ENCODE results near the gene KMT2E.
"Not testable (repeated sequence)": the region's sequence is repeated elsewhere in the genome, so short reads cannot be mapped to it uniquely, and the experiment has no call there.

KMT2E gene

DNA sequence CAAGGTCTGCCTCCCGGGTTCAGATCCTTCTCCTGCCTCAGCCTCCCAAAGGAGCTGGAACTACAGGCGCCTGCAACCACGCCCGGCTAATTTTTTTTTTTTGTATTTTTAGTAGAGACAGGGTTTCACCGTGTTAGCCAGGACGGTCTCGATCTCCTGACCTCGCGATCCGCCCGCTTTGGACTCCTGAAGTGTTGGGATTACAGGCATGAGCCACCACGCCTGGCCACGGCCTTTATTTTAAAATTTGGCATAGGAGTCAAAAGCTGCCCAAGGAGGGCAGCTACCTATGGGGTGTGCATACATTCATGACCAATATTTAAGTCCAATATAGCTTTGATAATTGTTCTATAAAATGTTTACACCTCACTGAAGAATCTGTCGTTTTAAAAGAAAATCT, 26.6 kb upstream of the KMT2E start:
- in situ Hi-C loops (cut with MboI; ENCODE audit: low sequenced_read_pairs): not testable (repeated sequence)
- peaks cover 38% of the 10 kb centered on the region for H3K4me1 ChIP-seq

DNA sequence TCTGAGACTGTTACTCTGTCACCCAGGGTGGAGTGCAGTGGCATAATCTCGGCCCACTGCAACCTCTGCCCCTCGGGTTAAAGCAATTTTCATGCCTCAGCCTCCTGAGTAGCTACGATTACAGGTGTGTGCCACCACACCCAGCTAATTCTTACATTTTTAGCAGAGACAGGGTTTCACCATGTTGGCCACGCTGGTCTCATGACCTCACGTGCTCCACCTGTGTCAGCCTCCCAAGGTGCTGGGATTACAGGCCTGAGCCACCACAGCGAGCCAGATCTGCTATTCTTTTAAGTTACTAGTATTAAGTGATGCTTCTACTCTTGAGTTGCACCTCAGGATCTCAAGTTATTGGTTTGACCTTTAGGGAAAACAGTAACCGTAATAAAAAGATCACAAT, 23.0 kb upstream of the KMT2E start:
- no peaks in the 10 kb centered on the region for H3K9me3 ChIP-seq
- in situ Hi-C loops (cut with MboI; ENCODE audit: low sequenced_read_pairs): no loop called here
- H3K27me3 ChIP-seq (ENCODE audit: low read depth): no peaks in the 10 kb centered on the region
- peaks cover 11% of the 10 kb centered on the region for H3K36me3 ChIP-seq (replicated peaks)
- H3K4me3 ChIP-seq: no peak overlapping the region
- no peak for DNase-seq (ENCODE audit: low spot score in 2 of 2)
- peaks cover 17% of the 10 kb centered on the region for H3K4me1 ChIP-seq

More for the DNA sequence above, 26.6 kb upstream of the KMT2E start:
- not testable (repeated sequence) for H3K36me3 ChIP-seq (replicated peaks); H3K27me3 ChIP-seq (ENCODE audit: low read depth); DNase-seq (ENCODE audit: low spot score in 2 of 2); H3K9me3 ChIP-seq; H3K4me3 ChIP-seq

DNA sequence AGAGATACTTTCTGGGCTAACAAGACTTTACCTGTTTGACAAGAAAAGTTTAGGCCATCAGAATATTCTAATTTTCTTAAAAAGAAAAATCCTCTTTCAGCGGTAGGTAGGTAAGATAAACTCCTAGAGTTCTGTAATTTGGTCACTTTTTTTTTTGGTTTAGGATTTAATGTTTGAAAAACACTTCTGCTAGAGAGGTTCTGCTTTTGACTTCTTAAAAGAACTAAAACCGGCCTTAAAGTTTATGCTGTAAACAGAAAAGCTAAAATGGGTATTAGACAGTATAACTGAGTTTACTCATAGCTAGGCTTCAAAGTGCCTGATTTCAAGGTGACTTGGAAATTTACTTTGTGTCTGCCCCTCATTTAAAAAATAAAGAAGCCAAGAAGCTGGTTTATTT, 21.7 kb upstream of the KMT2E start:
- no peak overlapping the region for H3K4me3 ChIP-seq
- H3K9me3 ChIP-seq: no peaks in the 10 kb centered on the region
- H3K4me1 ChIP-seq: peaks cover 5% of the 10 kb centered on the region; the same call in 1 of the 2 replicates
- peaks cover 11% of the 10 kb centered on the region for H3K36me3 ChIP-seq (replicated peaks)
- H3K27me3 ChIP-seq (ENCODE audit: low read depth): no peaks in the 10 kb centered on the region
- DNase-seq (ENCODE audit: low spot score in 2 of 2): no peak
- in situ Hi-C loops (cut with MboI; ENCODE audit: low sequenced_read_pairs): no loop called here

DNA sequence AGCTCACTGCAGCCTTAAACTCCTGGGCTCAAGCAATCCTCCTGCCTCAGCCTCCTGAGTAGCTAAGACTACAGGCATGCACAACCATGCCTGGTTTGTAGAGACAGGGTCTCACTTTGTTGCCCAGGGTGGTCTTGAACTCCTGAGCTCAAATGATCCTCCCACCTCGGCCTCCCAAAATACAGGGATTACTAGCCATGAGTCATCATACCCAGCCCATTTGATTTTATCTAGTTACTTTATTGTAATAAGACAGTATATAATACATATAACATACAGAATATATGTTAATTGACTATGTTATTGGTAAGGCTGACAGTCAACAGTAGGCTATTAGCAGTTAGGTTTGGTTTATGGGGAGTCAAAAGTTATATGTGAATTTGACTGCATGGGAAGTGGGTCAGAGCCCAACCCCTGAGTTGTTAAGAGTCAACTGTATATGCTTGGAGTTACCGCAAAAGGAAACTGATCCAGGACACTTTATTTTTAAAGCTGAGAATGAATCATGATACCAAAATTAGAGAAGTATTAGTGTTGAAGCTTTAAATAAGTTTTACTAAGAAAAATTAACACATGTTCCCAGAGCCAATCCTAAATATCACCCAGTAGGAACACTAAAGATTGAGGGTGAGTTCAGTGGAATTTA, 20.7 kb upstream of the KMT2E start:
- in situ Hi-C loops (cut with MboI; ENCODE audit: low sequenced_read_pairs): no loop called here
- no peaks in the 10 kb centered on the region for H3K27me3 ChIP-seq (ENCODE audit: low read depth)
- no peaks in the 10 kb centered on the region for H3K4me1 ChIP-seq
- H3K9me3 ChIP-seq: no peaks in the 10 kb centered on the region
- H3K4me3 ChIP-seq: no peak overlapping the region
- no peak for DNase-seq (ENCODE audit: low spot score in 2 of 2)
- H3K36me3 ChIP-seq (replicated peaks): peaks cover 12% of the 10 kb centered on the region

DNA sequence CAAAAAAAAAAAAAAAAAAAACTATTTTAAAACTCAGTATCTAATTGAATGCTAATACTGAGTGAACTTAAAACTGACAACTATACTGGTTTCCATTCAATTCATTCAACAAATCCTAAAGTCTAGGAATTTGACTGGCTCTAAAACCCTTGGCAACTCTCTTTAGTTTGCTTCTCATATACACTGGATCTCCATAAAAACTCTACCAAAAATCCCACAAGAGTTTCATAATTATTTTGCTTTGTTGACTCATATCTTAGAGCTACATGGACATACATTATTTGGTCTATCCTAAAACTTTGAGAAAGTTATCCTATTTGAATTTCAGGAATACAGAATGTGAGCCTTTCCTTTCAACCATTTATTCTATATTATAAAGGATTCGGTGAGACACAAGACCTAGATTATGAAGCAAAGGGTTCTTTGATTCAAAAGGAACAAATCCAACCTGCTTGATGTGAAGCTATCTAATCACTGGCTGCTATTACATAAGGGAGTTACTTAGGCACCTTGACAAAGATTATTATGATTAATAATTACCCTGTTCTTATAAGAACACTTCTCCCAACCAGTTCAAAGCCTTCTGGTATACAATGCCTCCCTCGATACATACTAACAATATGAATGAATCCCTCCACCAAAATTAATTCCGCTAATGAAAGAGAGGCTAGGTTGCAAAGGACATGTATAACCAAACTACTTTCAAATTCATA, 15.8 kb upstream of the KMT2E start:
- H3K9me3 ChIP-seq: no peaks in the 10 kb centered on the region
- H3K4me3 ChIP-seq: no peak overlapping the region
- DNase-seq (ENCODE audit: low spot score in 2 of 2): no peak
- in situ Hi-C loops (cut with MboI; ENCODE audit: low sequenced_read_pairs): no loop called here
- H3K27me3 ChIP-seq (ENCODE audit: low read depth): no peaks in the 10 kb centered on the region
- H3K4me1 ChIP-seq: no peaks in the 10 kb centered on the region; the same call in 1 of the 2 replicates
- peaks cover 15% of the 10 kb centered on the region; the same call in 1 of the 2 replicates for H3K36me3 ChIP-seq (replicated peaks)

DNA sequence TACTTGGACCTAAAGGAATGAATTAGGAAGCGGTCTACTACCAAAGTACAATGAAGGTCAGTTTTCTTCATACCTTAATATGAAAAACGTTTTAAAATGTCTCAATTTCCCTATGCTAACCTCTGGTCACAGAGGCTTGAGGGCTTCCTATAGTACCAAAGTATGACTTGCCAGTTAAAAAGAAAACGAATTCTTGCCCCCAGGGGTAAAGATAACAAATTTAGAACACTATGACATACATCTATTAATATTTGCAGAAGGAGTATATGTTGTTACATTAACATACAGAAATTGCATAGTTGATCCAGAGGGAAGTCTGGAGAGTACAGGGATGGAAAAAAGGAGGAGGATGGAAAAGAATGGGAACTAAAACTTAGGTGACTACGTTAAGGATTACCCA, 13.8 kb upstream of the KMT2E start:
- H3K9me3 ChIP-seq: no peaks in the 10 kb centered on the region
- H3K36me3 ChIP-seq (replicated peaks): peaks cover 11% of the 10 kb centered on the region; the same call in 1 of the 2 replicates
- H3K27me3 ChIP-seq (ENCODE audit: low read depth): no peaks in the 10 kb centered on the region
- no peak overlapping the region for H3K4me3 ChIP-seq
- in situ Hi-C loops (cut with MboI; ENCODE audit: low sequenced_read_pairs): no loop called here
- DNase-seq (ENCODE audit: low spot score in 2 of 2): no peak
- H3K4me1 ChIP-seq: no peaks in the 10 kb centered on the region; the same call in 1 of the 2 replicates

DNA sequence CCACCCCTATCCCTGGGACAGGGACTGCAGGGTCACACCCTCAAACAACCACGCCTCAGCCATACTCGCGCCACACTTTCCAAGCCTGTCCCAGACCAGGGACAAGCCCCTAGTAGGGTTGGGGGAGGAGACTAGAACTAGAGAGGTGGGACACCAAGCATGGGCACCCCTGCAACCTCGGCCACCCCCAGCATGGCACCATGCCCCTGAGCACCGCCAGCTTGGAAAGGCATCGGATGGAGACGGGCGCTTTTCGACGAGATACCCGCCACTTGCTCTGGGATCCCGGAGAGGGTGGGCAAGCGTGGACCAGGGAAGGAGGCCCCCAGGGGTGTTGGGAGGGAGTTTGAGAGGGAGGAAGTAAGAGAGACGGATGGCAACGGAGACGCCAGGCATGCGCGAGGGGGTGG, 13.1 kb upstream of the KMT2E start:
- peaks cover 13% of the 10 kb centered on the region; the same call in 1 of the 2 replicates for H3K36me3 ChIP-seq (replicated peaks)
- no peaks in the 10 kb centered on the region for H3K27me3 ChIP-seq (ENCODE audit: low read depth)
- no peak overlapping the region for H3K4me3 ChIP-seq
- H3K4me1 ChIP-seq: no peaks in the 10 kb centered on the region; the same call in 1 of the 2 replicates
- in situ Hi-C loops (cut with MboI; ENCODE audit: low sequenced_read_pairs): no loop called here
- H3K9me3 ChIP-seq: no peaks in the 10 kb centered on the region
- DNase-seq (ENCODE audit: low spot score in 2 of 2): no peak

DNA sequence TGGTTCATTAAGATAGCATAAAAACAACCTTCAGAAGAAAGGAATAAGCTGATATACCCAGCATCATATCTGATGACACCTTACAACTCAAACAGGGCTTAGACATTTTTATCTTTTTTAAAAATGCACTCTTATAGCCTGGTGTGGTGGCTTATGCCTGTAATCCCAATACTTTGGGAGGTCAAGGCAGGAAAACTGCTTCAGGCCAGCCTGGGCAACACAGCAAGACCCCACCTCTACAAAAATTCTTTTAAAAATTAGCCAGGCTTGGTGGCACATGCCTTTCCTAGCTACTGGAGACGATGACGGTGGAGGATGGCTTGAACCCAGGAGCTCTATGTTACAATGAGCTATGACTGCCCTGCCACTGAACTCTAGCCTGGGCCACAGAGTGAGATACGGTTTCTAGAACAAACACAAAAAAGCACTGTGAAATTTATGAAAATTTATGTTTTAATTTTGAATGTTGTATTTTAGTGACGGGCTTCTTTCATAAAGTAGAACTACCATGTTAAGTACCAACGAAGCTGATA, 12.3 kb upstream of the KMT2E start:
- in situ Hi-C loops (cut with MboI; ENCODE audit: low sequenced_read_pairs): no loop called here
- H3K36me3 ChIP-seq (replicated peaks): peaks cover 13% of the 10 kb centered on the region; the same call in 1 of the 2 replicates
- no peak overlapping the region for H3K4me3 ChIP-seq

DNA sequence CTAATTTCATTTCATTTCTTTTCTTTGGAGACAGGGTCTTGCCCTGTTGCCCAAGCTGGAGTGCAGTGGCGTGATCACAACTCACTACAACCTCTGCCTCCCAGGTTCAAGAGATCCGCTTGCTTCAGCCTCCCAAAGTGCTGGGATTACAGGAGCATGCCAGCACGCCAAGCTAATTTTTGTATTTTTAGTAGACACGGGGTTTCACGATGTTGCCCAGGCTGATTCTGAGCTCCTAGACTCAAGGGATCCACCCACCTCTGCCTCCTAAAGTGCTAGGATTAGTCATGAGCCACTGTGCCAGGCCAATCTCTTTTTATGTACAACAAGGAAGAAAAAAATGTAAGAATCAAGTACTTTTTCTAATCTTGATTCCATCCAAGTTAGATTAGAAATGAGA, 10.7 kb upstream of the KMT2E start:
- H3K4me1 ChIP-seq: no peaks in the 10 kb centered on the region; the same call in 1 of the 2 replicates
- DNase-seq (ENCODE audit: low spot score in 2 of 2): no peak
- peaks cover 16% of the 10 kb centered on the region for H3K36me3 ChIP-seq (replicated peaks)
- no peak overlapping the region for H3K4me3 ChIP-seq
- no peaks in the 10 kb centered on the region for H3K27me3 ChIP-seq (ENCODE audit: low read depth)
- in situ Hi-C loops (cut with MboI; ENCODE audit: low sequenced_read_pairs): no loop called here
- no peaks in the 10 kb centered on the region for H3K9me3 ChIP-seq

More for the DNA sequence above, 12.3 kb upstream of the KMT2E start:
- no peaks in the 10 kb centered on the region for H3K27me3 ChIP-seq (ENCODE audit: low read depth)
- no peaks in the 10 kb centered on the region; the same call in 1 of the 2 replicates for H3K4me1 ChIP-seq
- DNase-seq (ENCODE audit: low spot score in 2 of 2): no peak
- no peaks in the 10 kb centered on the region for H3K9me3 ChIP-seq

DNA sequence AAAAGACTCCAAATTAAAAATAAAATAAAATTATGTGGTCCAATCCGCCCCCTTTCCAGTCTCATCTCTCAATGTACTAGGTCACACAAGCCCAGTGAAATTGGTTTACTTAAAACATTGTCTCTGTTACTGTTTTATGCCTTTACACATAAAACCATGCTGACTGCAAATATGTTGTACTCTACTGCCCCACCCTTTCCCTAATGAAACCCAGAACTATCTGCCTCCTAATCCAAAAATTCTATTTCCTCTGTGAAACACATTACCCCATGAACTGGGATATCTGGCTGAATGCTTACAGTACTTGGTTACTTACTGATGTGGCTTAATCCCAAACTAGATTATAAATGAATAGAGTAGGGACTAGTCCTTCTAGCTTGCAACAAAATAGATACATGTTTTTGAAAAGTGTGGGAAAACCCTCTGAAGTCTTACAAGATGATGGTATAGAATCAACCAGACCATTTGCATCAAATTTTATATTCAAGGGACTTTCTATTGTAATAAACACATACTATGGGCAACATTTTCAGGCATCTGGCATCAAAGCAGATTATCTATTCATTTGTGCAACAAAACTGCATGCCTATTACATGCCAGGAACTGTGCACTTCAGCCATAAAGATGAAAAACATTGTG, 10.0 kb upstream of the KMT2E start:
- no peaks in the 10 kb centered on the region for H3K27me3 ChIP-seq (ENCODE audit: low read depth)
- H3K4me1 ChIP-seq: peaks cover under 1% of the 10 kb centered on the region
- H3K9me3 ChIP-seq: no peaks in the 10 kb centered on the region
- in situ Hi-C loops (cut with MboI; ENCODE audit: low sequenced_read_pairs): no loop called here
- DNase-seq (ENCODE audit: low spot score in 2 of 2): no peak
- H3K4me3 ChIP-seq: no peak overlapping the region
- H3K36me3 ChIP-seq (replicated peaks): peaks cover 14% of the 10 kb centered on the region

DNA sequence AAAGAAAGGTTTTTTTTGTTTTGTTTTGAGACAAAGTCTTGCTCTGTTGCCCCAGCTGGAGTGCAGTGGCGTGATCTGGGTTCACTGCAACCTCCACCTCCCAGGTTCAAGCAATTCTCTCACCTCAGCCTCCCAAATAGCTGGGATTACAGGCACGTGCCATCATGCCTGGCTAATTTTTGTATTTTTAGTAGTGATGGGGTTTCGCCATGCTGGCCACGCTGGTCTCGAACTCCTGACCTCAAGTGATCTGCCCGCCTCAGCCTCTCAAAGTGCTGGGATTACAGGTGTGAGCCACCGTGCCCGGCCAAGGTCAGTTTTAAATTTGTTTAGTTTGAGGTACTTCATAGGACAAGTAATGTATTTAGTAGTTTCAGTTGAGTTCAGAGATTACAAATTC, 9.0 kb upstream of the KMT2E start:
- H3K27me3 ChIP-seq (ENCODE audit: low read depth); H3K4me3 ChIP-seq; DNase-seq (ENCODE audit: low spot score in 2 of 2); in situ Hi-C loops (cut with MboI; ENCODE audit: low sequenced_read_pairs); H3K4me1 ChIP-seq; H3K9me3 ChIP-seq: not testable (repeated sequence)
- peaks cover 14% of the 10 kb centered on the region for H3K36me3 ChIP-seq (replicated peaks)

DNA sequence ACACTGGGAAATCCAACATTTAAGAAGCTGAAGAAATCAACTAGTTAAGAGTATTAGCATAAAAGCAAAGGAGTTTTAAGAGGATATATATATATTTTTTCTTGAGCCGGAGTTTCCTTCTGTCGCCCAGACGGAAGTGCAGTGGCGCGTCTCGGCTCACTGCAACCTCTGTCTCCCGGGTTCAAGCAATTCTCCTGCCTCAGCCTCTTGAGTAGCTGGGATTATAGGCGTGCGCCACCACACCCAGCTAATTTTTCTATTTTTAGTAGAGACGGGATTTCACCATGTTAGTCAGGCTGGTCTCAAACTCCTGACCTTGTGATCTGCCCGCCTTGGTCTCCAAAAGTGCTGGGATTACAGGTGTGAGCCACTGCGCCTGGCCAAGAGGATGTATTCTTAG, 8.5 kb upstream of the KMT2E start:
- Histone ChIP-seq H3K4me1 (peaks cover 11% of the 10 kb centered on the region), H3K36me3 (replicated peaks) (peaks cover 12% of the 10 kb centered on the region)
- H3K9me3 ChIP-seq; DNase-seq (ENCODE audit: low spot score in 2 of 2); H3K4me3 ChIP-seq; H3K27me3 ChIP-seq (ENCODE audit: low read depth); in situ Hi-C loops (cut with MboI; ENCODE audit: low sequenced_read_pairs): not testable (repeated sequence)

DNA sequence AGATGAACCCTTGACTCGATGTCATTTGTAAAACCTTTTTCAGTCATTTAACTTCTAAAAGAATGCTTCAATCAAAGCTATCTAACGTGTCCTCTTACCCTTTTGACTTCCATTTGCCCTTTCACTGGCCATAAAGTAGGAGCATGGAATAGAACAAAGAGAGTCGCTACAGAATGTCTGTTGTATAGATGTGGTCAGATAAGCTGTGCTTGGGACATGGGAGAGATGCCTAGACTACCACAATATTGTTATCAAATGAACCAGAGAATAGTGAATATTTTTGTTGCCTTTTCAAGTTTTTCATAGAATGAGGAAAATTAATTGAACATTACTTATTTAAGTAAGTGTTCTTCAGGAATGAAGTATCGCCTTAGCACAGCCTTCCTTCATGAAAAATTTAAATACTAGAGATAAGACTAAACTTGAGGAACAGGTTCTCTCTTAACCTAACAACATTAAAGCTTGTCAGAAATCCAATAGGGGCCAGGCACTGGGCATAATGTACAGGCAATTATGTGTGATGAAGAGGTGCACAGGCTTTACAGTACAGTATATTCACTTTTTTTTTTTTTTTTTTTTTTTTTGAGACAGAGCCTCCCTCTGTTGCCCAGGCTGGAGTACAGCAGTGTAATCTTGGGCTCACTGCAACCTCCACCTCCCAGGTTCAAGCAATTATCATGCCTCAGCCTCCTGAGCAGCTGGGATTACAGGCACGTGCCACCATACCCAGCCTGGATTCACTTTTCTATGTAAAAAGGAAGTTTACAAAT, 7.5 kb upstream of the KMT2E start:
- H3K9me3 ChIP-seq: no peaks in the 10 kb centered on the region
- H3K27me3 ChIP-seq (ENCODE audit: low read depth): no peaks in the 10 kb centered on the region
- no peak overlapping the region for H3K4me3 ChIP-seq
- DNase-seq (ENCODE audit: low spot score in 2 of 2): no peak
- H3K36me3 ChIP-seq (replicated peaks): peaks cover 12% of the 10 kb centered on the region
- peaks cover 11% of the 10 kb centered on the region for H3K4me1 ChIP-seq
- in situ Hi-C loops (cut with MboI; ENCODE audit: low sequenced_read_pairs): no loop called here

All from HAP-1 (cell line).